AG04449 (cell line): Measurements from ENCODE around the gene DDIT4.

Experiments
- CTCF ChIA-PET: fragments of 350-600 bp; formaldehyde crosslinking; extraction: SDS; loops from one replicate; lab custom pipeline; 2021; ENCODE audit warnings: antibody characterized with exemption; lab: Yijun Ruan, JAX
- POLR2A ChIA-PET: fragments of 400-600, 350-600 bp; formaldehyde crosslinking; extraction: SDS; loops from one replicate; lab custom pipeline; 2020; ENCODE audit warnings: antibody characterized with exemption, inconsistent platforms; lab: Yijun Ruan, JAX
- DNase-seq: peaks from one replicate; pipeline ENCODE4 v3.0.0-alpha.2; 2010; ENCODE audit warnings: low read depth, low spot score
- H3K4me3 ChIP-seq: 2 replicates; pipeline ENCODE4 v1.5.1; 2011; ENCODE audit warnings: low read depth, mild to moderate bottlenecking, control low read depth, low read length
- TF ChIP-seq, protein P1 (sequence below): IDR thresholded peaks from one replicate; pipeline ENCODE4 v1.5.1; 2011; ENCODE audit warnings: mild to moderate bottlenecking, moderate library complexity, low read length, control low read depth, inconsistent platforms; ENCODE audit not compliant: insufficient read depth; ENCODE audit errors: missing control alignments

Gene DDIT4

DNA sequence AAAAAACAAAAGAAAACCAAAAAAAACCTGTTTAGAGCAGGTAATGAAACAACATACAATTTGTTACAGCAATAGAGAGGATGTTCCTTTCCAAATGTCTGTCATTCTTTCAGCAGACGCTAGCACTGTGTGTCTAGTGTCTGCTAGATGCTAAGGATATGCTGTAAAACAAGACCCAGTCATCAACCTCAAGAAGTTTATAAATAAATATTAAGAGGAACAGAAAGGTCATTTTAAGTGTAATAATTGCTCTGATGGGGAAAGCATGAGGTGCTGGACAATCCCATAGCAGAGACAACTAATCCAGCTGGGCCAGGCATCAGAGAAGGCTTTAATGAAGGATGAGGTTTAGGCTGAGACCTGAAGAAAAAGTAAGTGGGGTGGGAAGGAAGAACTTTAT is 34.3 kb upstream of the DDIT4 start:
- TF ChIP-seq, protein P1, sequence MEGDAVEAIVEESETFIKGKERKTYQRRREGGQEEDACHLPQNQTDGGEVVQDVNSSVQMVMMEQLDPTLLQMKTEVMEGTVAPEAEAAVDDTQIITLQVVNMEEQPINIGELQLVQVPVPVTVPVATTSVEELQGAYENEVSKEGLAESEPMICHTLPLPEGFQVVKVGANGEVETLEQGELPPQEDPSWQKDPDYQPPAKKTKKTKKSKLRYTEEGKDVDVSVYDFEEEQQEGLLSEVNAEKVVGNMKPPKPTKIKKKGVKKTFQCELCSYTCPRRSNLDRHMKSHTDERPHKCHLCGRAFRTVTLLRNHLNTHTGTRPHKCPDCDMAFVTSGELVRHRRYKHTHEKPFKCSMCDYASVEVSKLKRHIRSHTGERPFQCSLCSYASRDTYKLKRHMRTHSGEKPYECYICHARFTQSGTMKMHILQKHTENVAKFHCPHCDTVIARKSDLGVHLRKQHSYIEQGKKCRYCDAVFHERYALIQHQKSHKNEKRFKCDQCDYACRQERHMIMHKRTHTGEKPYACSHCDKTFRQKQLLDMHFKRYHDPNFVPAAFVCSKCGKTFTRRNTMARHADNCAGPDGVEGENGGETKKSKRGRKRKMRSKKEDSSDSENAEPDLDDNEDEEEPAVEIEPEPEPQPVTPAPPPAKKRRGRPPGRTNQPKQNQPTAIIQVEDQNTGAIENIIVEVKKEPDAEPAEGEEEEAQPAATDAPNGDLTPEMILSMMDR, result no peak
- H3K4me3 ChIP-seq, result no peak overlapping the region
- ChIA-PET CTCF (interaction anchor here (1.0 to 1.6 kb wide), 2 partner anchors 17 to 343 kb away, joined by 3 to 4 read pairs; no protein-coding TSS in a partner anchor), POLR2A (no interaction called here)
- no peak for DNase-seq

DNA sequence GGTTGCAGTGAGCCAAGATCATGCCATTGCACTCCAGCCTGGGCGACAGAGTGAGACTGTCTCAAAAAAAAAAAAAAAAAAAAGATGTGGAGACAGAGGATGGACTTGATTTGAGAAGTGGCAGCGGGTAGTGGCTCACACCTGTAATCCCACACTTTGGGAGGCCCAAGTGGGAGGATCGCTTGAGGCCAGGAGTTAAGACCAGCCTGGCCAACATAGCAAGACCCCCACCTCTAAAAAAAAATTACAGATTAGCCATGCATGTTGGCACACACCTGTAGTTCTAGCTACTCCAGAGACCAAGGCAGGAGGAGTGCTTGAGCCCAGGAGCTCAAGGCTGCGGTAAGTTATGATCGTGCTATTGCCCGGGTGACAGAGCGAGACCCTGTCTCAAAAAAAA is 33.4 kb upstream of the DDIT4 start:
- TF ChIP-seq, protein P1, result no peak
- no peak overlapping the region for H3K4me3 ChIP-seq
- POLR2A ChIA-PET, result no interaction called here
- DNase-seq, result no peak
- CTCF ChIA-PET, result interaction anchor here (1.0 to 1.6 kb wide), 3 partner anchors 10 to 344 kb away, joined by 3 to 4 read pairs (median 4); no protein-coding TSS in a partner anchor

DNA sequence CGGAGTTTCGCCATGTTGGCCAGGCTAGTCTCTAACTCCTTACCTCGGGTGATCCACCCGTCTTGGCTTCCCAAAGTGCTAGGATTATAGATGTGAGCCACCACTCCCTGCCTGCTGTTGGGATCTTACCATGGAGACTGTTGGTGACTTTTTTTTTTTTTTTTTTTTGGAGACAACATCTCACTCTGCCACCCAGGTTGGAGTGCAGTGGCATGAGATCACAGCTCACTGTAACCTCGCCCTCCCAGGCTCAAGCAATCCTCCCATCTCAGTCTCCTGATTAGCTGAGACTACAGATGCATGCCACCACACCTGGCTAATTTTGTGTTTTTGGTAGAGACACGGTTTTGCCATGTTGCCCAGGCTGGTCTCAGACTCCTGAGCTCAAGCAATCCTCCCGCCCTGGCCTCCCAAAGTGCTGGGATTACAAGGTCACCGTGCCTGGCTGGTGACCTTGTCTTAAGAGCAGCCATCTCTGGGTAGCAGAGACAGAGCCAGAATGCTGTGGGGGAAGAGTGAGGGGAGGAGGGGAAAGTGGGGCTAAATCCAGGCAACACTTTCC is 32.0 kb upstream of the DDIT4 start:
- TF ChIP-seq, protein P1, result no peak
- no peak overlapping the region for H3K4me3 ChIP-seq
- no peak for DNase-seq
- CTCF ChIA-PET, result interaction anchor here (0.6 to 1.6 kb wide), 3 partner anchors 9 to 18 kb away, joined by 3 to 4 read pairs (median 3); no protein-coding TSS in a partner anchor
- POLR2A ChIA-PET, result interaction anchor here (0.6 kb wide), 1 partner anchor 30 kb away, joined by 4 read pairs; no protein-coding TSS in a partner anchor

DNA sequence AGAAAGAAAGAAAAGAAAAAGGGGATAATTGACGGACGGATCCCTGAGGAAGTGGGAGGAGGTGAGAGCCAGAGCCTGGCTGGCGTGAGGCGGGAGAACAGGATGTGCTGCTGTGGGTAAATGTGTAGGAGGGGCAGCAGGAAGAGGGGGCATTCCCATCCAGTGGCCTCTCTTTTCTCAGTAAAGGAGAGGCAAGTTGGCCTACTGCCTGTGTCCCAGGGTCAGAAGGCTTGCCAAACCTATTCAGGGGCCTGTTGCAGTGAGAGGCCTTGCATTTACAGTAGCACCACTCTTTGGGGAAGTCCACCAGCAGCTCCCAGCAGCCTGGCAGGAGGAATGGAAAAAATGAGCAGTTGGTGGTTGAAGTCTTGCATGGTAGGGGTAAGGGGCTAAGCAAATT is 31.0 kb upstream of the DDIT4 start:
- no peak overlapping the region for H3K4me3 ChIP-seq
- ChIA-PET CTCF (interaction anchor here (1.0 to 2.0 kb wide), 3 partner anchors 13 to 26 kb away, joined by 3 to 7 read pairs (median 3); partner anchors contain the start of gene ASCC1), POLR2A (interaction anchor here (1.3 kb wide), 1 partner anchor 32 kb away, joined by 4 read pairs; no protein-coding TSS in a partner anchor)
- DNase-seq, result no peak
- TF ChIP-seq, protein P1, result no peak

DNA sequence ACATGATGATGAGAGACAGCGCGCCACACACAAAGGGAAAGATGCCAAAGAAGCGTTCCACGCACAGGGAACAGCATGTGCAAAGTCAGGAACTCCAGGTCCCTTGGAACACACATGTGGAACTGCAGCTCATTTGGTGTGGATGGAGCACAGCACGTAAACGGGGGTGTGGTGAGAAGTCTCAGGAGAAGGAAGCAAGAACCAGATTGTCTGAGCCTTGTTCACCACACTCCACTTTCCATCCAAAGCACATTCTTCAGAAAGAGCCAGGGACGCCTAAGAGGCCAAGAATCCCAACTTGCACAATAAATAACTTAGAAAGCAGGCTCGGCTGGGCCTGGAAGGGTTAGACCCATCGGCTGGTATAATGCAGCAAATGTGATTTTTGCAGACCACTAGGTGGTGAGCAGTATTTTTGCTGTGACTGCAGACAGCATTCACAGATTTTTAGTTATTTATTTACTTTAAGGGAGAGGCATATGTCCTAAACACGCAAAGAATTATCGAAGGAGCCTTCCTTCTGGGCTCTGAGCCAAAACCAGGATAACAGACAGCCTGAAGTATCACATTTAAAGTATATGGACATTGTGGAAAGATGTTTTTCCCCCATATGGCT is 29.8 kb upstream of the DDIT4 start:
- CTCF ChIA-PET, result interaction anchor here (0.6 to 3.3 kb wide), 9 partner anchors 10 to 33 kb away, joined by 3 to 12 read pairs (median 4); partner anchors contain the start of gene ASCC1
- no peak overlapping the region for H3K4me3 ChIP-seq
- TF ChIP-seq, protein P1, result peak; percentile 48
- POLR2A ChIA-PET, result interaction anchor here (0.6 to 1.3 kb wide), 4 partner anchors 21 to 53 kb away, joined by 3 to 5 read pairs (median 4); partner anchors contain the start of gene DDIT4
- DNase-seq, result peak; percentile 84

DNA sequence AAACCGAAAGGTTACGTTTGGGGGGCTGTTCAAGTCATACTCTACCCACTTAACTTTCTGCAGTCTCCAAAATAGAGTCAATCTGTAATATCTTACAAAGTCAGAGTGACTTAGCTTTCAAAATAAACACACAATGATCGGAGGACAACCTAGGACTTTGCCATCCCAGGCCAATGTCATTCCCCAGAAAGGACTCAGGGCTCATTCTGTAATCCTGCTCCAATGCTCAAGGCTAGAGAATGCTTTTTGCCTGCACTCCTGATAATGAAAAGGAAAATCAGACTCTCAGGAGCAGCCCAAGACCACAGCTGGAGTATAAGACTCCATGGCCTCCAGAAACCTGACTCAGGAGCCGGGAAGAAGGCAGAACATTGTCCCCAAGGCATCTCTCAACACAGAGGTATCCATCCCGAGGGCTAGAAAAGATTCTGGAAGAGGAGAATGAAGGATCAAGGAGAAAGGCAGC is 29.1 kb upstream of the DDIT4 start:
- H3K4me3 ChIP-seq, result no peak overlapping the region; the same call in 1 of the 2 replicates
- DNase-seq, result no peak
- TF ChIP-seq, protein P1, result no peak
- CTCF ChIA-PET, result interaction anchor here (0.6 to 3.3 kb wide), 7 partner anchors 10 to 92 kb away, joined by 3 to 12 read pairs (median 3); no protein-coding TSS in a partner anchor
- POLR2A ChIA-PET, result no interaction called here
